ENCODE results near the gene TMCC1. TPM values are rescaled to one million over a fixed set of nuclear protein-coding genes. Genes with fewer than 3 reads are reported as not detected.
"Not testable (repeated sequence)": the region's sequence is repeated elsewhere in the genome, so short reads cannot be mapped to it uniquely, and the experiment has no call there.

Gene TMCC1
- total RNA-seq, 4 donors from 2014 or later = 23.2 to 78.7 (median 54.1) TPM

DNA sequence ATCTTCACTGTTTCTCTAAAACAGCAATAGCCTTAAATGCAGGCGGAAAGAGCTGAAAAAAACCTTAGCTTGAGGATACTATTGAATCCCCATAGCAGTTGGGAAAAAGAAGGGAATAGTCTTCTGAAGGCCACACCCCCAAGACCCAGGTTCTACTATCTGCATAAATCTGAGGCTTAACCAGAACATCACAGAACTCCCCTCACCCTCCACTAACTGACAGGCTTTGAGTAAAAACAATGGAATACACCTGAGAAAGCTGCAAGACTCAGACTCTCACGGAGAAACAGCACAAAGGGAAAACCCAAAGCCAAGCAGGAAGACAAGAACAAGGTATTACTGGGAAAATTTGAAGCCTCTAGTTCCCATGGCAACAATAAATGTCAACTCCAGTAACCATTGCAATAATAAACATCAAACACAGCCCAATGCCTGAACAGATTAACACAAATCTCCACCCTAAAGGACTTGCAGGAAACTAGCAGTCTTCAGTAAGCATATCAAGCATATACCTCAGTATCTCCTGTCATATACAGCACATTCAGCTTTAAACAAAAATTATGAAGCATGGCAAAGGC lies 56.4 kb downstream of the TMCC1 start:
- Histone ChIP-seq H3K27ac (no peak overlapping the region), H3K36me3 (no peaks in the 10 kb centered on the region), H3K4me1 (no peaks in the 10 kb centered on the region), H3K4me3 (no peak overlapping the region), H3K9me3 (no peaks in the 10 kb centered on the region), H3K27me3 (no peaks in the 10 kb centered on the region)
- no peak for TF ChIP-seq POLR2A (IDR thresholded peaks at IDR 0.05)
- TF ChIP-seq CTCF (IDR thresholded peaks at IDR 0.05) = no peak
- DNase-seq = no peak
- intact Hi-C loops (cut with DNase I; ENCODE audit: low total_unique reads) = no loop called here

- Histone ChIP-seq H3K27me3 (no peaks in the 10 kb centered on the region), H3K36me3 (no peaks in the 10 kb centered on the region), H3K4me3 (no peak overlapping the region), H3K4me1 (no peaks in the 10 kb centered on the region), H3K9me3 (no peaks in the 10 kb centered on the region), H3K27ac (no peak overlapping the region)
- TF ChIP-seq CTCF (IDR thresholded peaks at IDR 0.05) (no peak), POLR2A (IDR thresholded peaks at IDR 0.05) (no peak)
- DNase-seq = no peak
- intact Hi-C loops (cut with DNase I; ENCODE audit: low total_unique reads) = no loop called here
Observed at GRCh38 chr3:129836381-129837064, 57.0 kb downstream of the TMCC1 start.

DNA sequence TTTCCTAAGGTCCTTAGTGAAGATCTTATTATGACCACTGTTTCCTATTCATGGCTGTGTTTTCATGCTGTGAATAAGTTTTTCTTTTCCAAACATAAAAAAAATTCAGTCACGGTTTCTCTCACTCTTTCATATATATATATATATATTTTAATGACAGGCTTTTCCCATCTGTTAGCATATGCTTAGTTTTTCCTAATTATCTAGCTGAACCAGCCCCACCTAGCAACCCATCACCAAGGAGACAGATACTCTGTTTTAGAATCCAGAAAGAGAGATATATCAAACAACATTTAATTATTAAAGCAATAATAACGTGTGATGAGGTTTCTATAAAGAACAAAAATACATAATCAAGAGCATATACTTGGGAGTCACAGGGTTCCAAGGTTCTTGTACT lies 58.3 kb downstream of the TMCC1 start:
- intact Hi-C loops (cut with DNase I; ENCODE audit: low total_unique reads) = no loop called here
- TF ChIP-seq CTCF (IDR thresholded peaks at IDR 0.05) (no peak), POLR2A (IDR thresholded peaks at IDR 0.05) (no peak)
- Histone ChIP-seq H3K4me1 (no peaks in the 10 kb centered on the region), H3K36me3 (no peaks in the 10 kb centered on the region), H3K27me3 (no peaks in the 10 kb centered on the region), H3K27ac (no peak overlapping the region), H3K9me3 (no peaks in the 10 kb centered on the region), H3K4me3 (no peak overlapping the region)
- no peak for DNase-seq

DNA sequence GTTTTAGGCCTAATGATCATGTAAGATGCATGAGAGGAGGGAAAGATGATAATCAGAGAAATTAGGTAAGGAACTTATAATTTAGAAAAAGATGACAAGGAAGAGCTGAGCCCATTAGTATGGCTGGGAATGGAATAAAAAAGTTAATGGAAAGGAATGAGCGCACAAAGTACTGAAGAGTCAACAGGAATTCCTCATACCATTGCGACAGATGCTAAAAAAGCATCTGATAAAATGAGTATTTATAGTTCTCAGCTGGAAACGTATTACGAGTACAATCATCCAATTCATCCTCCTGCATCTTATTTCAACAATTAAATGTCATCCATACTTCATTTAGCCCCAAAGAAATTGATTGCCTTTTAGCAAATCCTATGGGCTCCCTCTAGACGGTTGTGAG lies 58.9 kb downstream of the TMCC1 start:
- no peak for DNase-seq
- no peak for TF ChIP-seq CTCF (IDR thresholded peaks at IDR 0.05)
- H3K4me3 ChIP-seq = no peak overlapping the region
- no peaks in the 10 kb centered on the region for H3K27me3 ChIP-seq
- no peak overlapping the region for H3K27ac ChIP-seq
- no peaks in the 10 kb centered on the region for H3K9me3 ChIP-seq
- H3K4me1 ChIP-seq = no peaks in the 10 kb centered on the region
- intact Hi-C loops (cut with DNase I; ENCODE audit: low total_unique reads) = no loop called here
- H3K36me3 ChIP-seq = no peaks in the 10 kb centered on the region

- H3K4me3 ChIP-seq; intact Hi-C loops (cut with DNase I; ENCODE audit: low total_unique reads); DNase-seq; H3K27ac ChIP-seq; H3K9me3 ChIP-seq; H3K27me3 ChIP-seq; H3K36me3 ChIP-seq; H3K4me1 ChIP-seq: not testable (repeated sequence)
Observed at GRCh38 chr3:129831942-129832341, 61.6 kb downstream of the TMCC1 start.
